Measurements from ENCODE around the gene FBN1.

GRCh38 chr15:48458876-48459275 is 186.6 kb downstream of the FBN1 start:
- TF ChIP-seq CTCF (IDR thresholded peaks at IDR 0.05; ENCODE audit: low read length) (no peak), EZH2 (optimal IDR thresholded peaks at IDR 0.05; ENCODE audit: low read depth, low read length) (no peak)

Data from MM.1S (cell line).